Measurements from ENCODE around the gene RBFOX2.

RBFOX2 gene

GRCh38 chr22:35882211-35883030 is 146.2 kb downstream of the RBFOX2 start:
- TF ChIP-seq NFIC (IDR thresholded peaks at IDR 0.05) (no peak), USF1 (IDR thresholded peaks at IDR 0.05) (no peak), YY1 (IDR thresholded peaks at IDR 0.05; ENCODE audit: low read depth) (no peak)

DNA sequence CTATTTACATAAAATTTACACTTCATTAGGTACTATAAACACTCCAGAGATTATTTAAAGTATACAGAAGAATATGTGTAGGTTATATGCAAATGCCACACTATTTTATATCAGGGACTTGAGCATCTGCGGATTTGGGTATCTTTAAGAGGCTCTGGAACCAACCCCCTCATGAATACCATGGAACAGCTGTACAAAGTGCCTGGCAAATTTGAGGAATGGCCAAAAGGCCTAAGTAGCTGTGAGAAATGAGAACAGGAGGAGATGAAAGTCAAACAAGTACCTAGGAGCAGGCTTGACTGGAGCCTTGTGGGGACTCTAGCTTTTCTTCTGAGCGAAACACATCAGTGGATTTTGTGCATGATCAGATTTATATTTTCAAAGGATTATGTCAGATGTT is 149.3 kb downstream of the RBFOX2 start:
- TF ChIP-seq EP300 (IDR thresholded peaks at IDR 0.05; ENCODE audit: borderline replicate concordance): no peak
- no peak for TF ChIP-seq TEAD4 (IDR thresholded peaks at IDR 0.05)
- no peak for TF ChIP-seq USF1 (IDR thresholded peaks at IDR 0.05)
- no peak for TF ChIP-seq TAF1 (IDR thresholded peaks at IDR 0.05; ENCODE audit: low read depth)
- TF ChIP-seq CEBPB (IDR thresholded peaks at IDR 0.05): no peak
- no peak for TF ChIP-seq NFIC (IDR thresholded peaks at IDR 0.05)

DNA sequence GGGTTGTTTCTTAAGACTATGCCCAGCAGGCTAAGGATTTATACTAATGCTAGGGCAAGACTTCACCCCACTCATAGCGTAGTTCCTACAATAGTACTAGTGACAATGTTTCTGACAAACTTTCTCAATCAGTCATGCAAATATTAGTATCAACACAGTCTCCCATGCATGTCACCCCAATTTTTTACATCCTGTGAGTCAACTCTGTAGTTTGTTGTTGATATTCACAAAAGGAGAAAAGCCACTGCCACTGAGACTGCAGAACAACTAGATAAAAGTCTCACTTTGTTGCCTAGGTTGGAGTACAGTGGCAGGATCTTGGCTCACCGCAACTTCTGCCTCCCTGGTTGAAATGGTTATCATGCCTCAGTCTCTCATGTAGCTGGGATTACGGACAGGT is 155.2 kb downstream of the RBFOX2 start:
- TF ChIP-seq MAX (IDR thresholded peaks at IDR 0.05) (no peak), RAD21 (IDR thresholded peaks at IDR 0.05; ENCODE audit: low read depth) (no peak), ZBTB7A (IDR thresholded peaks at IDR 0.05; ENCODE audit: low read depth) (no peak), CREB1 (IDR thresholded peaks at IDR 0.05; ENCODE audit: low read depth) (no peak), TCF12 (IDR thresholded peaks at IDR 0.05; ENCODE audit: low read depth) (no peak), TAF1 (IDR thresholded peaks at IDR 0.05; ENCODE audit: low read depth) (no peak), REST (IDR thresholded peaks at IDR 0.05; ENCODE audit: low read depth) (no peak), TEAD4 (IDR thresholded peaks at IDR 0.05) (no peak), EGR1 (IDR thresholded peaks at IDR 0.05) (no peak), EP300 (IDR thresholded peaks at IDR 0.05; ENCODE audit: borderline replicate concordance) (no peak), NFIC (IDR thresholded peaks at IDR 0.05) (no peak), USF1 (IDR thresholded peaks at IDR 0.05) (no peak), CEBPB (IDR thresholded peaks at IDR 0.05) (no peak), FOXM1 (IDR thresholded peaks at IDR 0.05; ENCODE audit: borderline replicate concordance, low read depth) (no peak), YY1 (IDR thresholded peaks at IDR 0.05; ENCODE audit: low read depth) (no peak)

- TF ChIP-seq TAF1 (IDR thresholded peaks at IDR 0.05; ENCODE audit: low read depth) (no peak), REST (IDR thresholded peaks at IDR 0.05; ENCODE audit: low read depth) (no peak), RAD21 (IDR thresholded peaks at IDR 0.05; ENCODE audit: low read depth) (no peak), FOXM1 (IDR thresholded peaks at IDR 0.05; ENCODE audit: borderline replicate concordance, low read depth) (no peak), CEBPB (IDR thresholded peaks at IDR 0.05) (no peak), USF1 (IDR thresholded peaks at IDR 0.05) (no peak), ZBTB7A (IDR thresholded peaks at IDR 0.05; ENCODE audit: low read depth) (no peak), EP300 (IDR thresholded peaks at IDR 0.05; ENCODE audit: borderline replicate concordance) (no peak), TEAD4 (IDR thresholded peaks at IDR 0.05) (no peak), MAX (IDR thresholded peaks at IDR 0.05) (no peak), YY1 (IDR thresholded peaks at IDR 0.05; ENCODE audit: low read depth) (no peak), EGR1 (IDR thresholded peaks at IDR 0.05) (no peak), TCF12 (IDR thresholded peaks at IDR 0.05; ENCODE audit: low read depth) (no peak), CREB1 (IDR thresholded peaks at IDR 0.05; ENCODE audit: low read depth) (no peak), NFIC (IDR thresholded peaks at IDR 0.05) (no peak)
These were observed 156.2 kb downstream of the RBFOX2 start for GRCh38 chr22:35872451-35872850.

All from Ishikawa (cell line).